Measurements from ENCODE around the gene CDHR1. TPM values are rescaled to one million over a fixed set of nuclear protein-coding genes. Genes with fewer than 3 reads are reported as not detected.

The CDHR1 gene
- total RNA-seq, 4 donors from 2014 or later: 0.27 TPM; not detected in 3

DNA sequence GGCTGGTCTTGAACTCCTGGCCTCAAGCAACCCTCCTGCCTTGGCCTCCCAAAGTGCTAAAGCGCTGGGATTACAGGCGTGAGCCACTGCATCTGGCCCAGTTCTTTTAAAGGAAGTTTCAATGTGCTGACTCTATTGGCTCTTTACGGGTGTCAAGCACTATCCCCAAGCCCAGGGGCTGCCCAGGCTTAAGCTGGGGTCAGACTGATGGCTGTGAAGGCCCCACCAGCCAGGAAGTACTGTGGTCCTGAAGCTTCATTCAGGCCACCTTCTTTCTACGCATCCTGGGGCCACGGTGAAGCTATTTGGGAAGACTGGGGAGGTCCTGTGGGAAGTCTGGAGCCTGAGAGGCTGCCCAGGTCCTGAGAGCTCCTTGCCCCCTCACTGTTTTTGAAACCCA, 12.7 kb upstream of the CDHR1 start:
- intact Hi-C loops (cut with DNase I; ENCODE audit: low total_unique reads) (no loop called here), in situ Hi-C loops (cut with MboI; ENCODE audit: low sequenced_read_pairs in 4 of 4) (no loop called here)
- H3K27ac ChIP-seq: no peak overlapping the region
- no peaks in the 10 kb centered on the region for H3K27me3 ChIP-seq
- DNase-seq (no peak), ATAC-seq (no peak)
- no peak overlapping the region for H3K4me3 ChIP-seq
- no peaks in the 10 kb centered on the region for H3K9me3 ChIP-seq
- H3K36me3 ChIP-seq: no peaks in the 10 kb centered on the region
- no peaks in the 10 kb centered on the region for H3K4me1 ChIP-seq
- TF ChIP-seq, protein P1, sequence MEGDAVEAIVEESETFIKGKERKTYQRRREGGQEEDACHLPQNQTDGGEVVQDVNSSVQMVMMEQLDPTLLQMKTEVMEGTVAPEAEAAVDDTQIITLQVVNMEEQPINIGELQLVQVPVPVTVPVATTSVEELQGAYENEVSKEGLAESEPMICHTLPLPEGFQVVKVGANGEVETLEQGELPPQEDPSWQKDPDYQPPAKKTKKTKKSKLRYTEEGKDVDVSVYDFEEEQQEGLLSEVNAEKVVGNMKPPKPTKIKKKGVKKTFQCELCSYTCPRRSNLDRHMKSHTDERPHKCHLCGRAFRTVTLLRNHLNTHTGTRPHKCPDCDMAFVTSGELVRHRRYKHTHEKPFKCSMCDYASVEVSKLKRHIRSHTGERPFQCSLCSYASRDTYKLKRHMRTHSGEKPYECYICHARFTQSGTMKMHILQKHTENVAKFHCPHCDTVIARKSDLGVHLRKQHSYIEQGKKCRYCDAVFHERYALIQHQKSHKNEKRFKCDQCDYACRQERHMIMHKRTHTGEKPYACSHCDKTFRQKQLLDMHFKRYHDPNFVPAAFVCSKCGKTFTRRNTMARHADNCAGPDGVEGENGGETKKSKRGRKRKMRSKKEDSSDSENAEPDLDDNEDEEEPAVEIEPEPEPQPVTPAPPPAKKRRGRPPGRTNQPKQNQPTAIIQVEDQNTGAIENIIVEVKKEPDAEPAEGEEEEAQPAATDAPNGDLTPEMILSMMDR (IDR thresholded peaks at IDR 0.05 in 4 of 5, conservative IDR thresholded peaks at IDR 0.05 in 1 of 5): no peak
- TF ChIP-seq POLR2A (IDR thresholded peaks at IDR 0.05): no peak

DNA sequence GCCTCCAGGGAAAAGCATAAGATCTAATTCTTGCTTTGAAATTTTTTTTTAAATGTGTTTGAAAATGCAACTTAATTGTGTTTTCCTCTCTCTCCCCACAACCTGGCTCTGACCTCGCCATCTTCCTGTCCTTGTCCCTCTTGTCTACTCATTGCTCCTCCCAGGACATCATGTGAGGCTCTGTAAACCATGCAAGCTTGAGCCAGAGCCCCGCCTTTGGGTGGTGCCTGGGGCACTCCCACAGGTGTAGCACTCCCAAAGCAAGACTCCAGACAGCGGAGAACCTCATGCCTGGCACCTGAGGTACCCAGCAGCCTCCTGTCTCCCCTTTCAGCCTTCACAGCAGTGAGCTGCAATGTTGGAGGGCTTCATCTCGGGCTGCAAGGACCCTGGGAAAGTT, 9.8 kb upstream of the CDHR1 start:
- Histone ChIP-seq H3K4me3 (no peak overlapping the region), H3K27me3 (no peaks in the 10 kb centered on the region), H3K9me3 (no peaks in the 10 kb centered on the region), H3K27ac (no peak overlapping the region), H3K4me1 (no peaks in the 10 kb centered on the region), H3K36me3 (no peaks in the 10 kb centered on the region)
- TF ChIP-seq, protein P1 (IDR thresholded peaks at IDR 0.05 in 4 of 5, conservative IDR thresholded peaks at IDR 0.05 in 1 of 5): no peak
- no peak for TF ChIP-seq POLR2A (IDR thresholded peaks at IDR 0.05)
- intact Hi-C loops (cut with DNase I; ENCODE audit: low total_unique reads) (no loop called here), in situ Hi-C loops (cut with MboI; ENCODE audit: low sequenced_read_pairs in 4 of 4) (no loop called here)
- no peak for ATAC-seq
- DNase-seq: no peak

DNA sequence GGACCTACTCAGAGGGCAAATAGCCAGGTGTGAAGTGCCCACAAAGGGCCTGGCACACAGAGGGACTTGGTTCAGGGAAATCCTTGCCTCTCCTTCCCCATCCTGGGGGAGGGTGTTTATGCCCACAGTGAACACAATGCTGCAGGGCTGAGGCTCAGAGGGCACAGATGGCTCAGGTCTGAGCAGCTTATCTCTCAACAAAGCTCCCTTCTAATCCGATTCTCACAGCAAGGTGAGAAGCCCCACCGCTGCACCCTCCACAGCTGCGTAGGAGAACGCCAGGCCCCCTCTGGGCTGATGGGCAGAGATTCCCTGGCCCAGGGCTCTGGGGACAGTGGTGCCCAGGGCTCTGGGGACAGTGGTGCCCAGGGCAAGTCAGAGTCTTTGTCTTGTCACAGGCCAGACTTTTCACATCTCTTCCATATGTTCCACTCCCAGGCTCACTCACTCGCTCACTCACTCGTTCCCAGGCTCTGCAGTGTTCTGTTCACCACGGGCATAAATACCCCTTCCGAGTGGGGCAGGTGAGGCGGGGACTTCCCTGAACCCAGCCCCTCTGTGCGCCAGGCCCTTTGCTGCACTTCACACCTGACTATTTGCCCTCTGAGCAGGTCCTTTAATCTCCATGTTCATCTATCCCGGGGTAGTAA, 8.7 kb upstream of the CDHR1 start:
- DNase-seq: no peak
- H3K27ac ChIP-seq: no peak overlapping the region
- H3K4me1 ChIP-seq: no peaks in the 10 kb centered on the region
- no peak for ATAC-seq
- no peaks in the 10 kb centered on the region for H3K27me3 ChIP-seq
- H3K9me3 ChIP-seq: no peaks in the 10 kb centered on the region
- H3K4me3 ChIP-seq: no peak overlapping the region
- intact Hi-C loops (cut with DNase I; ENCODE audit: low total_unique reads): no loop called here
- in situ Hi-C loops (cut with MboI; ENCODE audit: low sequenced_read_pairs in 4 of 4): no loop called here
- H3K36me3 ChIP-seq: no peaks in the 10 kb centered on the region
- TF ChIP-seq, protein P1 (IDR thresholded peaks at IDR 0.05 in 4 of 5, conservative IDR thresholded peaks at IDR 0.05 in 1 of 5): no peak
- TF ChIP-seq POLR2A (IDR thresholded peaks at IDR 0.05): no peak

DNA sequence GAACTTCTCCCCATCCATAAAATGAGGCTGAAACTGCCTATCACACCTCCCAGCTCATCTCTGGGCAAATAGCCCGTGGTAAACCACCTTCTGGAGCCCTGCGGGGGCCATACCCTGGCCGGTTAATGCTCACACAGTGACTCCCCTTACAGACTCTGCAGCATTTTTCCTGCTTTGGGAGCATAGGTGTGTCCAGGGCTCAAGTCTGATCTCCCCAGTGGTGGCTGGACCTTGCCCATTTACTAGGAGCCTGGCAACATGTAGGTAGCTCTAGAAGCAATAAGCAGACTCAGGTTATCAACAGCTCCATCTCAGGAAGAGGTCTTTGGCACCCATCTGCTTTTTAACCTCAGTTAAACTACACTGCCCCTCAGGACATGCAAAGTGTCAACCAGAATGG, 5.5 kb upstream of the CDHR1 start:
- Histone ChIP-seq H3K9me3 (no peaks in the 10 kb centered on the region), H3K4me3 (no peak overlapping the region), H3K27ac (no peak overlapping the region), H3K36me3 (no peaks in the 10 kb centered on the region), H3K27me3 (peaks cover 0 to 1% (median 0%) of the 10 kb centered on the region in 3 donors), H3K4me1 (no peaks in the 10 kb centered on the region)
- ATAC-seq (no peak), DNase-seq (no peak)
- in situ Hi-C loops (cut with MboI; ENCODE audit: low sequenced_read_pairs in 4 of 4): no loop called here
- intact Hi-C loops (cut with DNase I; ENCODE audit: low total_unique reads): no loop called here
- TF ChIP-seq POLR2A (IDR thresholded peaks at IDR 0.05): no peak
- TF ChIP-seq, protein P1 (IDR thresholded peaks at IDR 0.05 in 4 of 5, conservative IDR thresholded peaks at IDR 0.05 in 1 of 5): no peak

DNA sequence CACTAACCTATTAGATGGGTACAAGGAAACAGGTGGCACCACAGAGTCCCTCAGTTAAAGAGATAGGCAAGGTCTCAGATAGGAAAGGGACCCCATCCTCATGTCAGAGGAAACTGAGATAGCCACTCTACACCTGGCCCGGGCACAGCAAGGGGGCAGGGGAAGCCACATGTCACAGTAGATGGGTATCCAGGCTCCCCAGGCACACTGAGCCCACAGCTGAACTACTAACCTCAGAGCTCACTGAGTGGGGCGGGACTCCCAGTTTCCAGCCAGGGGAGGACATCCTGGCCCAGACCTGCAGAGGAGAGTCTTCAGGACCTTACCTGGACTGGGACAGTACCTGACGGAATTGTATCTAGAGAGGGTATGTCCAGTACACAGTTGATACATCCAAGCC, 3.7 kb upstream of the CDHR1 start:
- Histone ChIP-seq H3K36me3 (no peaks in the 10 kb centered on the region), H3K27me3 (peaks cover 13 to 17% (median 16%) of the 10 kb centered on the region in 3 donors), H3K27ac (no peak overlapping the region), H3K9me3 (no peaks in the 10 kb centered on the region), H3K4me3 (no peak overlapping the region), H3K4me1 (peaks cover 0 to 3% of the 10 kb centered on the region in 2 donors)
- ATAC-seq: no peak
- no peak for DNase-seq
- in situ Hi-C loops (cut with MboI; ENCODE audit: low sequenced_read_pairs in 4 of 4) (no loop called here), intact Hi-C loops (cut with DNase I; ENCODE audit: low total_unique reads) (no loop called here)
- TF ChIP-seq, protein P1 (IDR thresholded peaks at IDR 0.05 in 4 of 5, conservative IDR thresholded peaks at IDR 0.05 in 1 of 5): no peak
- no peak for TF ChIP-seq POLR2A (IDR thresholded peaks at IDR 0.05)

All from gastrocnemius medialis (tissue), 4 donors.